K562 (cell line): ENCODE data around the gene GNPTAB. TPM values are rescaled to one million over a fixed set of nuclear protein-coding genes. Genes with fewer than 3 reads are reported as not detected.
A peak's percentile ranks its signal among the peaks of the same experiment; 100 is the strongest.

ENCODE experiments used
- ATAC-seq: fragments of 200-7000 bp; cut with Tn5 transposase; 3 replicates; pipeline ENCODE4 v1.9.1; 2020; ENCODE audit warnings: moderate library complexity
- BruUV-seq: library from RNA; stranded (reverse); fragments of 400-500 nt; replicated peaks from 2 replicates; lab custom pipeline; 2021; lab: Mats Ljungman, UMichigan
- CTCF ChIA-PET: fragments of 300-600 bp; formaldehyde crosslinking; extraction: SDS; loops from one replicate; lab custom pipeline; 2021; ENCODE audit warnings: low intra/inter-chr PET ratio; lab: Yijun Ruan, JAX
- POLR2A ChIA-PET: fragments of 300-600, 350-650 bp; sonication (Branson Sonifier 250); formaldehyde crosslinking; extraction: SDS; loops from one replicate; lab custom pipeline; 2021; ENCODE audit warnings: antibody characterized with exemption, inconsistent platforms; lab: Yijun Ruan, JAX
- DNase-seq, 4 experiments: peaks; one replicate each; pipeline versions ENCODE4 v3.0.0 to v3.0.0-alpha.2; 2011 to 2018; ENCODE audit warnings: low spot score in 3 of 4, mixed read lengths in 3 of 4; ENCODE audit errors: extremely low read depth in 1 of 4
- FAIRE-seq: peaks from 2 replicates; lab custom pipeline; 2011; peaks lifted over from hg19 to GRCh38; lab: Jason Lieb, UNC
- H2AFZ ChIP-seq: 2 replicates; pipeline ENCODE4 v1.6.0; 2011; ENCODE audit warnings: low read depth, low read length, control low read depth, inconsistent platforms
- H3K27ac ChIP-seq: fragments of 200-600 bp; 3 replicates; pipeline ENCODE4 v1.8.0; 2011; ENCODE audit warnings: low read depth, mild to moderate bottlenecking, control low read depth, inconsistent platforms, low read length, moderate library complexity, mixed read lengths; ENCODE audit errors: extremely low read depth
- H3K27me3 ChIP-seq, 2 experiments: fragments of 300-600 bp in 1 of 2; 2 replicates in 1 of 2; 3 replicates in 1 of 2; pipeline versions ENCODE4 v1.6.0 to v1.8.0; 2011; ENCODE audit warnings: inconsistent platforms in 2 of 2, low read length in 2 of 2, mild to moderate bottlenecking in 1 of 2, mixed read lengths in 1 of 2, moderate library complexity in 1 of 2; ENCODE audit not compliant: control insufficient read depth in 2 of 2, insufficient read depth in 2 of 2
- H3K36me3 ChIP-seq: fragments of 300-600 bp; 3 replicates; pipeline ENCODE4 v1.8.0; 2011; ENCODE audit warnings: mild to moderate bottlenecking, low read length, inconsistent platforms; ENCODE audit not compliant: control insufficient read depth, insufficient read depth
- H3K4me1 ChIP-seq, 2 experiments: fragments of 200-600 bp in 1 of 2; replicated peaks in 1 of 2; 2 replicates in 1 of 2; 3 replicates in 1 of 2; pipeline versions ENCODE4 v1.5.1 to v1.8.0; 2011; ENCODE audit warnings: inconsistent platforms in 2 of 2, low read length in 2 of 2, mild to moderate bottlenecking in 1 of 2, mixed read lengths in 1 of 2, moderate library complexity in 1 of 2; ENCODE audit not compliant: control insufficient read depth in 2 of 2, insufficient read depth in 2 of 2
- H3K4me2 ChIP-seq: 2 replicates; pipeline ENCODE4 v1.6.1; 2011; ENCODE audit warnings: low read length, control low read depth, inconsistent platforms, mixed read lengths; ENCODE audit not compliant: insufficient read depth
- H3K4me3 ChIP-seq: fragments of 200-600 bp; sonication (generic), shearing (Covaris generic); 2 replicates; pipeline ENCODE4 v1.5.1; 2016; ENCODE audit warnings: control low read depth, inconsistent platforms
- H3K79me2 ChIP-seq: fragments of 200-600 bp; 3 replicates; pipeline ENCODE4 v1.8.0; 2011; ENCODE audit warnings: low read length, inconsistent platforms; ENCODE audit not compliant: control insufficient read depth, insufficient read depth
- H3K9ac ChIP-seq, 2 experiments: 2 replicates each; pipeline versions ENCODE4 v1.6.0 to v1.6.1; 2011; ENCODE audit warnings: low read depth in 2 of 2, low read length in 2 of 2, control low read depth in 1 of 2, inconsistent platforms in 1 of 2, mild to moderate bottlenecking in 1 of 2, mixed read lengths in 1 of 2; ENCODE audit not compliant: insufficient read depth in 1 of 2
- H3K9me1 ChIP-seq: one replicate; pipeline ENCODE4 v1.6.0; 2011; ENCODE audit warnings: inconsistent platforms, mild to moderate bottlenecking, low read length, moderate library complexity; ENCODE audit not compliant: control insufficient read depth, insufficient read depth
- H3K9me3 ChIP-seq: replicated peaks from 2 replicates; pipeline ENCODE4 v1.5.1; 2011; ENCODE audit warnings: low read depth, low read length, inconsistent platforms; ENCODE audit not compliant: control insufficient read depth, insufficient read depth
- H4K20me1 ChIP-seq: replicated peaks from 2 replicates; pipeline ENCODE4 v1.6.1; 2011; ENCODE audit warnings: low read length, inconsistent platforms, mixed read lengths; ENCODE audit not compliant: control insufficient read depth, insufficient read depth
- BACH1 ChIP-seq: fragments of 200-800 bp; sonication (Bioruptor generic); IDR thresholded peaks from 2 replicates; pipeline ENCODE4 v1.6.1; 2016; ENCODE audit warnings: missing genetic modification characterization, missing compliant biosample characterization
- PTTG1 ChIP-seq: fragments of 450-650 bp; IDR thresholded peaks from 2 replicates; pipeline ENCODE4 v1.6.1; 2016; ENCODE audit warnings: low read depth, mild to moderate bottlenecking, missing genetic modification characterization, missing compliant biosample characterization
- RAD21 ChIP-seq, 2 experiments: fragments of 250-450 bp in 1 of 2; fragments of 450-650 bp in 1 of 2; sonication (Bioruptor Pico) in 1 of 2; formaldehyde crosslinking in 1 of 2; IDR thresholded peaks in 1 of 2; conservative IDR thresholded peaks in 1 of 2; 2 replicates each; pipeline versions ENCODE4 v1.4.0 to v1.8.0; 2020 to 2022; ENCODE audit warnings: mild to moderate bottlenecking in 2 of 2, moderate library complexity in 1 of 2
- TEAD4 ChIP-seq, 2 experiments: sonication (generic) in 1 of 2; formaldehyde crosslinking in 1 of 2; IDR thresholded peaks; 2 replicates each; pipeline versions ENCODE4 v1.6.1 to v1.8.0; 2012 to 2022; ENCODE audit warnings: borderline replicate concordance in 1 of 2, inconsistent platforms in 1 of 2, low read length in 1 of 2, mild to moderate bottlenecking in 1 of 2, missing genetic modification reagents in 1 of 2
- ZNF23 ChIP-seq: fragments of 250-450 bp; sonication (Bioruptor Pico); IDR thresholded peaks from 2 replicates; pipeline ENCODE4 v1.4.0; 2020; ENCODE audit warnings: mild to moderate bottlenecking
- WGBS: fragments of 100-300 bp; shearing (Covaris generic); methylation state at CpG from one replicate; pipeline ENCODE4 v1.1.6; 2016; ENCODE audit warnings: low coverage, mixed read lengths; ENCODE audit not compliant: insufficient coverage; ENCODE audit errors: missing lambda C conversion rate; 5-methylcytosine and 5-hydroxymethylcytosine counted together
- in situ Hi-C: fragments of 300-500 bp; cut with MboI; formaldehyde crosslinking; loops from 4 replicates; pipeline ENCODE4 v1.15.0; 2018; ENCODE audit warnings: inconsistent platforms, mixed read lengths
- intact Hi-C: fragments of 100-400 bp; cut with micrococcal nuclease; formaldehyde crosslinking; loops from 2 replicates; pipeline ENCODE4 v1.14.2; 2022
- polyA plus RNA-seq, 8 experiments: library from polyadenylated mRNA; depleted of rRNA in 4 of 8; stranded (reverse) in 5 of 8; unstranded in 3 of 8; fragments of >200 nt; fragmentation: Nextera tagmentation in 2 of 8; fragmentation: Illumina TruSeq in 1 of 8; extraction: Ambion mirVana in 2 of 8; extraction: Trizol in 1 of 8; gene quantifications; 2 replicates each; pipeline versions ENCODE4 v1.2.1 to v1.2.3, GENCODE V29; 2011 to 2014; ENCODE audit warnings: inconsistent platforms in 1 of 8, missing spikeins in 1 of 8
- total RNA-seq, 7 experiments: library from RNA; depleted of rRNA in 6 of 7; stranded (reverse); fragments of >200 nt in 6 of 7; fragmentation: Illumina TruSeq in 2 of 7; extraction: Trizol in 2 of 7; gene quantifications; 2 replicates each; pipeline versions ENCODE4 v1.2.1 to v1.2.3, GENCODE V29; 2011 to 2021; ENCODE audit warnings: low replicate concordance in 1 of 7
- TF ChIP-seq, protein P1 (sequence below): sonication (generic); formaldehyde crosslinking; IDR thresholded peaks from 2 replicates; pipeline ENCODE4 v1.8.1; 2023; ENCODE audit warnings: mild to moderate bottlenecking, missing genetic modification reagents

The GNPTAB gene
- total and polyA plus RNA-seq, 9 of the 15 experiments (the other 6 are each of a cell fraction or from before 2014, with no cell fraction given), result 5.9 to 23.2 (median 19.3) TPM

DNA sequence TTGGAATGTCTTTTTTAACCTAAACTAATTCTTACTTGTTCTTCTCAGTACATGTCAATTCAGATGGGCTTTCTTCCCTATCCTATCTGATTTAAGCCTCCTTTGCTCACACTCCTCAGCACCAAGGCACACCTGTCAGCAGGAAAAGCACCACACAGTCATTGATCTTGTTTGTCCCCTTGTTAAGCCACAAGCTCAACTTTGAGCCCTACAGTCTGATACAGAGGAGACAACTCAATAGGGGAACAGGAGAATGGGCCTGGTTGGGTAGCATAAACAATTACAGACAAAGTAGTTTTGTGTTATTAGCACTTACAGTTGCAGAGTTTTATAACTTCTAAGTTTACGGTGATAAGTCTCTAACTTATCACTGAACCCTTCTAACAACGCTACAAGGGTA, 62.0 kb downstream of the GNPTAB start (continued):
- TF ChIP-seq TEAD4 (IDR thresholded peaks at IDR 0.05; ENCODE audit: low read length), result no peak
- TF ChIP-seq TEAD4 (CRISPR knock-in tag; IDR thresholded peaks at IDR 0.05; ENCODE audit: borderline replicate concordance), result no peak
- no peak for TF ChIP-seq BACH1 (tag)
- TF ChIP-seq, protein P1, sequence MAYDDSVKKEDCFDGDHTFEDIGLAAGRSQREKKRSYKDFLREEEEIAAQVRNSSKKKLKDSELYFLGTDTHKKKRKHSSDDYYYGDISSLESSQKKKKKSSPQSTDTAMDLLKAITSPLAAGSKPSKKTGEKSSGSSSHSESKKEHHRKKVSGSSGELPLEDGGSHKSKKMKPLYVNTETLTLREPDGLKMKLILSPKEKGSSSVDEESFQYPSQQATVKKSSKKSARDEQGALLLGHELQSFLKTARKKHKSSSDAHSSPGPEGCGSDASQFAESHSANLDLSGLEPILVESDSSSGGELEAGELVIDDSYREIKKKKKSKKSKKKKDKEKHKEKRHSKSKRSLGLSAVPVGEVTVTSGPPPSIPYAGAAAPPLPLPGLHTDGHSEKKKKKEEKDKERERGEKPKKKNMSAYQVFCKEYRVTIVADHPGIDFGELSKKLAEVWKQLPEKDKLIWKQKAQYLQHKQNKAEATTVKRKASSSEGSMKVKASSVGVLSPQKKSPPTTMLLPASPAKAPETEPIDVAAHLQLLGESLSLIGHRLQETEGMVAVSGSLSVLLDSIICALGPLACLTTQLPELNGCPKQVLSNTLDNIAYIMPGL (CRISPR knock-in tag), result no peak
- no peak for TF ChIP-seq ZNF23 (CRISPR knock-in tag)

DNA sequence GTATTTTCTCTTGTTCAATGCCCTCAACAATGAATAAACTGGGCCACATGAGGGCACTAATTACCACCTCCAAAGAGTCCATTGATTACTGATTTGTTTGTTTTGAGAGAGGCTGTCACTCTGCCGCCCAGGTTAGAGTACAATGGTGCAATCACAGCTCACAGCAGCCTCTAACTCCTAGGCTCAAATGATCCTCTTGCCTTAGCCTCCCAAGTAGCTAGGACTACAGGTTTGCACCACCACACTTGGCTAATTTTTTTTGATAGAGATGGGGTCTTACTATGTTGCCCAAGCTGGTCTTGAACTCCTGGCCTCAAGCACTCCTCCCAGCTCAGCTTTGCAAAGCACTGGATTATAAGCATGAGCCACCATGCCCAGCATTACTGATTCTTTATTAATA, 63.2 kb downstream of the GNPTAB start:
- in situ Hi-C loops (no loop called here), intact Hi-C loops (no loop called here)
- Histone ChIP-seq H3K79me2 (no peaks in the 10 kb centered on the region), H2AFZ (no peak overlapping the region), H3K27me3 (no peaks in the 10 kb centered on the region), H4K20me1 (no peaks in the 10 kb centered on the region), H3K4me1 (no peaks in the 10 kb centered on the region), H3K4me3 (no peak overlapping the region), H3K36me3 (peaks cover 46% of the 10 kb centered on the region), H3K9me3 (no peaks in the 10 kb centered on the region), H3K9ac (no peak overlapping the region), H3K9me1 (no peaks in the 10 kb centered on the region), H3K27ac (no peak overlapping the region), H3K4me2 (no peak overlapping the region)
- WGBS, result 75% methylated on average over 1 of the region's 1 CpG
- DNase-seq, result no peak
- ChIA-PET CTCF (no interaction called here), POLR2A (no interaction called here)
- TF ChIP-seq RAD21 (CRISPR knock-in tag; conservative IDR thresholded peaks at IDR 0.05 in 1 of 2, IDR thresholded peaks at IDR 0.05 in 1 of 2) (peak in 1 of 2 experiments; percentile 5; a peak in 1 of 4 replicates), PTTG1 (no peak)
- no peak for FAIRE-seq
- BruUV-seq, result no TSS peak
- ATAC-seq, result no peak
